A549 (cell line): ENCODE measurements around the gene GAL. TPM values are rescaled to one million over a fixed set of nuclear protein-coding genes. Genes with fewer than 3 reads are reported as not detected.

Experiments used
- ATAC-seq, 2 experiments: fragments of 200-7000 bp in 1 of 2; fragments of >200 bp in 1 of 2; cut with Nextera tagmentation in 1 of 2; cut with Tn5 transposase in 1 of 2; 3 replicates each; pipeline versions ENCODE4 v1.8.0 to v1.9.1; 2018 to 2020; ENCODE audit warnings: mild to moderate bottlenecking in 1 of 2, moderate library complexity in 1 of 2
- CTCF ChIA-PET: fragments of 300-600 bp; sonication (Branson Sonifier 250); formaldehyde crosslinking; extraction: SDS; loops from one replicate; lab custom pipeline; 2021; ENCODE audit warnings: antibody characterized with exemption, inconsistent platforms; lab: Yijun Ruan, JAX
- POLR2A ChIA-PET: fragments of 350-600 bp; formaldehyde crosslinking; extraction: SDS; loops from one replicate; lab custom pipeline; 2021; ENCODE audit warnings: antibody characterized with exemption, inconsistent platforms; lab: Yijun Ruan, JAX
- DNase-seq, 2 experiments: peaks; one replicate each; pipeline versions ENCODE4 v3.0.0 to v3.0.0-alpha.2; 2011 to 2016; ENCODE audit warnings: low read depth in 1 of 2, low spot score in 1 of 2
- FAIRE-seq: peaks from 2 replicates; lab custom pipeline; 2011; peaks lifted over from hg19 to GRCh38; lab: Jason Lieb, UNC
- H3K27ac ChIP-seq, 2 experiments: fragments of >200 bp; sonication (Bioruptor Twin); formaldehyde crosslinking; 3 replicates each; pipeline ENCODE4 v1.5.1; 2016 to 2017
- H3K4me1 ChIP-seq: fragments of >200 bp; sonication (Bioruptor Twin); formaldehyde crosslinking; 3 replicates; pipeline ENCODE4 v1.6.1; 2016
- H3K4me2 ChIP-seq: fragments of >200 bp; sonication (Bioruptor Twin); formaldehyde crosslinking; 3 replicates; pipeline ENCODE4 v1.6.1; 2016
- H3K4me3 ChIP-seq: fragments of >200 bp; sonication (Bioruptor Twin); formaldehyde crosslinking; 3 replicates; pipeline ENCODE4 v1.5.1; 2016
- H3K9me3 ChIP-seq: fragments of >200 bp; sonication (Bioruptor Twin); formaldehyde crosslinking; 3 replicates; pipeline ENCODE4 v1.6.1; 2016
- BCL3 ChIP-seq: fragments of >200 bp; sonication (Bioruptor Twin); formaldehyde crosslinking; IDR thresholded peaks from 3 replicates; pipeline ENCODE4 v1.6.1; 2016
- CBX8 ChIP-seq: fragments of 200-600 bp; sonication (generic); IDR thresholded peaks from 2 replicates; pipeline ENCODE4 v1.6.1; 2016
- CEBPB ChIP-seq, 2 experiments: fragments of >200 bp in 1 of 2; sonication (Bioruptor Twin) in 1 of 2; formaldehyde crosslinking in 1 of 2; IDR thresholded peaks; 2 replicates each; pipeline ENCODE4 v1.6.1; 2012 to 2016
- EHMT2 ChIP-seq: fragments of 200-600 bp; sonication (generic); IDR thresholded peaks from 2 replicates; pipeline ENCODE4 v1.6.1; 2016; ENCODE audit warnings: antibody characterized with exemption, low read depth, mild to moderate bottlenecking, moderate library complexity
- ELK1 ChIP-seq: fragments of 150-350 bp; IDR thresholded peaks from 2 replicates; pipeline ENCODE4 v1.6.1; 2014; ENCODE audit warnings: low read depth, mild to moderate bottlenecking, low read length
- FOSB ChIP-seq: fragments of 250-450 bp; sonication (Bioruptor Pico); IDR thresholded peaks from 2 replicates; pipeline ENCODE4 v1.5.0; 2020; ENCODE audit warnings: mild to moderate bottlenecking, moderate library complexity
- FOSL2 ChIP-seq, 2 experiments: fragments of 450-650 bp in 1 of 2; fragments of >200 bp in 1 of 2; sonication (Bioruptor Twin) in 1 of 2; formaldehyde crosslinking; IDR thresholded peaks; 2 replicates each; pipeline versions ENCODE4 v1.5.0 to v1.6.1; 2016 to 2020; ENCODE audit warnings: mild to moderate bottlenecking in 1 of 2, moderate library complexity in 1 of 2
- FOXS1 ChIP-seq: fragments of 250-450 bp; sonication (Bioruptor Pico); IDR thresholded peaks from 2 replicates; pipeline ENCODE4 v1.5.0; 2020; ENCODE audit warnings: mild to moderate bottlenecking, moderate library complexity
- HDAC2 ChIP-seq: fragments of 200-600 bp; sonication (generic); IDR thresholded peaks from 2 replicates; pipeline ENCODE4 v1.6.1; 2016
- HES2 ChIP-seq: fragments of >200 bp; sonication (Bioruptor Twin); formaldehyde crosslinking; IDR thresholded peaks from 2 replicates; pipeline ENCODE4 v1.6.1; 2016
- HEYL ChIP-seq: fragments of 250-450 bp; sonication (Bioruptor Pico); IDR thresholded peaks from 2 replicates; pipeline ENCODE4 v1.8.0; 2021; ENCODE audit warnings: mild to moderate bottlenecking, moderate library complexity
- MAFK ChIP-seq: fragments of 450-650 bp; IDR thresholded peaks from 2 replicates; pipeline ENCODE4 v1.6.1; 2014; ENCODE audit not compliant: partially characterized antibody
- MAX ChIP-seq: IDR thresholded peaks from 2 replicates; pipeline ENCODE4 v1.6.1; 2012
- MYC ChIP-seq: IDR thresholded peaks from 2 replicates; pipeline ENCODE4 v1.6.1; 2012; ENCODE audit warnings: mild to moderate bottlenecking, inconsistent platforms, low read length, improper control_type of control experiment, borderline replicate concordance
- NPAS2 ChIP-seq: fragments of 250-450 bp; sonication (Bioruptor Pico); IDR thresholded peaks from 2 replicates; pipeline ENCODE4 v1.8.0; 2022; ENCODE audit warnings: mild to moderate bottlenecking, moderate library complexity, borderline replicate concordance
- NR3C1 ChIP-seq: fragments of >200 bp; sonication (Bioruptor Twin); formaldehyde crosslinking; IDR thresholded peaks from 3 replicates; pipeline ENCODE4 v1.6.1; 2017
- PHF8 ChIP-seq: fragments of 200-600 bp; sonication (generic); IDR thresholded peaks from 2 replicates; pipeline ENCODE4 v1.6.1; 2016; ENCODE audit warnings: low read depth, mild to moderate bottlenecking, antibody characterized with exemption, moderate library complexity, borderline replicate concordance
- POLR2AphosphoS2 ChIP-seq: conservative IDR thresholded peaks from 2 replicates; pipeline ENCODE4 v1.6.1; 2012; ENCODE audit warnings: low read length, improper control_type of control experiment, inconsistent platforms
- RAD21 ChIP-seq, 2 experiments: fragments of >200 bp in 1 of 2; sonication (Bioruptor Twin) in 1 of 2; formaldehyde crosslinking in 1 of 2; IDR thresholded peaks in 1 of 2; conservative IDR thresholded peaks in 1 of 2; 2 replicates in 1 of 2; 3 replicates in 1 of 2; pipeline ENCODE4 v1.6.1; 2012 to 2018; ENCODE audit warnings: inconsistent platforms in 1 of 2
- RARB ChIP-seq: fragments of 250-450 bp; sonication (Bioruptor Pico); IDR thresholded peaks from 2 replicates; pipeline ENCODE4 v1.8.0; 2021; ENCODE audit warnings: mild to moderate bottlenecking, moderate library complexity
- RCOR1 ChIP-seq: fragments of 150-350 bp; IDR thresholded peaks from 2 replicates; pipeline ENCODE4 v1.6.1; 2014; ENCODE audit warnings: antibody characterized with exemption, low read length, low read depth
- REST ChIP-seq: fragments of 200-600 bp; sonication (generic); IDR thresholded peaks from 2 replicates; pipeline ENCODE4 v1.6.1; 2016; ENCODE audit warnings: antibody characterized with exemption, mild to moderate bottlenecking, moderate library complexity
- RNF2 ChIP-seq: fragments of 200-600 bp; sonication (generic); IDR thresholded peaks from 2 replicates; pipeline ENCODE4 v1.6.1; 2016; ENCODE audit warnings: low read depth, mild to moderate bottlenecking, antibody characterized with exemption, moderate library complexity, borderline replicate concordance
- SREBF2 ChIP-seq: fragments of 450-650 bp; IDR thresholded peaks from 2 replicates; pipeline ENCODE4 v1.6.1; 2014; ENCODE audit warnings: mild to moderate bottlenecking, moderate library complexity
- TFCP2L1 ChIP-seq: fragments of 250-450 bp; sonication (Bioruptor Pico); IDR thresholded peaks from 2 replicates; pipeline ENCODE4 v1.5.0; 2021; ENCODE audit warnings: mild to moderate bottlenecking
- WGBS: methylation state at CpG from one replicate; pipeline ENCODE4 v1.1.6; 2017; ENCODE audit errors: missing lambda C conversion rate; 5-methylcytosine and 5-hydroxymethylcytosine counted together
- polyA plus RNA-seq, 4 experiments: library from polyadenylated mRNA; depleted of rRNA in 3 of 4; stranded (reverse); fragments of >200 nt; fragmentation: RNase III in 1 of 4; extraction: RNeasy Plus Mini Kit Qiagen cat#74134 plus additional on column Dnase treatment in 1 of 4; gene quantifications; 2 replicates in 3 of 4; 3 replicates in 1 of 4; pipeline ENCODE4 v1.2.3, GENCODE V29; 2011 to 2017

The GAL gene
- polyA plus RNA-seq, 2 of the 4 experiments (the other 2 are of a cell fraction), result 2.2 to 8.6 TPM

GRCh38 chr11:68686486-68686885 is 2.1 kb downstream of the GAL start:
- FAIRE-seq, result no peak
- ChIA-PET CTCF (interaction anchor here (1.4 kb wide), 1 partner anchor 43 kb away, joined by 4 read pairs; no protein-coding TSS in a partner anchor), POLR2A (no interaction called here)
- Histone ChIP-seq H3K4me3 (no peak overlapping the region), H3K27ac (no peak overlapping the region), H3K4me2 (no peak overlapping the region), H3K9me3 (no peaks in the 10 kb centered on the region), H3K4me1 (peaks cover 2% of the 10 kb centered on the region; the same call in 1 of the 3 replicates)
- TF ChIP-seq NR3C1, result no peak
- no peak for TF ChIP-seq FOSL2 (IDR thresholded peaks at IDR 0.05)
- no peak for TF ChIP-seq FOSL2 (CRISPR knock-in tag; IDR thresholded peaks at IDR 0.05)
- no peak for TF ChIP-seq HEYL (CRISPR knock-in tag)
- no peak for TF ChIP-seq EHMT2
- no peak for TF ChIP-seq NPAS2
- TF ChIP-seq MAX, result no peak
- no peak for TF ChIP-seq MYC
- no peak for TF ChIP-seq RARB (CRISPR knock-in tag)
- no peak for DNase-seq
- ATAC-seq, result no peak
- 83% methylated on average over 7 of the region's 12 CpGs for WGBS

GRCh38 chr11:68687311-68687710 is 3.0 kb downstream of the GAL start:
- FAIRE-seq, result no peak
- Histone ChIP-seq H3K9me3 (no peaks in the 10 kb centered on the region), H3K4me1 (peaks cover 2% of the 10 kb centered on the region; the same call in 1 of the 3 replicates)
- TF ChIP-seq FOSB, result no peak
- no peak for TF ChIP-seq ELK1
- no peak for TF ChIP-seq NR3C1
- TF ChIP-seq MAFK, result no peak
- no peak for TF ChIP-seq CEBPB (IDR thresholded peaks at IDR 0.05)
- no peak for TF ChIP-seq RCOR1
- TF ChIP-seq RNF2, result no peak
- no peak for TF ChIP-seq POLR2AphosphoS2
- no peak for TF ChIP-seq BCL3
- no peak for TF ChIP-seq SREBF2
- no peak for TF ChIP-seq REST
- no peak for TF ChIP-seq NPAS2
- no peak for TF ChIP-seq FOXS1 (CRISPR knock-in tag)
- no peak for TF ChIP-seq HES2
- TF ChIP-seq CBX8, result no peak
- TF ChIP-seq TFCP2L1 (CRISPR knock-in tag), result no peak
- no peak for TF ChIP-seq RAD21 (conservative IDR thresholded peaks at IDR 0.05 in 1 of 2, IDR thresholded peaks at IDR 0.05 in 1 of 2)
- TF ChIP-seq HDAC2, result no peak
- no peak for TF ChIP-seq PHF8
- TF ChIP-seq, all 56 proteins: peak for 0
- DNase-seq (no peak), ATAC-seq (no peak)
- no peak overlapping the region for H3K27ac ChIP-seq
- 85% methylated on average over 9 of the region's 9 CpGs for WGBS
- ChIA-PET POLR2A (no interaction called here), CTCF (interaction anchor here (0.7 to 1.4 kb wide), 2 partner anchors 44 to 139 kb away, joined by 3 to 4 read pairs; no protein-coding TSS in a partner anchor)
- no peak overlapping the region for H3K4me3 ChIP-seq
- no peak overlapping the region for H3K4me2 ChIP-seq
